B cell (primary cell): ENCODE data around the gene OS9.
"Not testable (repeated sequence)": the region's sequence is repeated elsewhere in the genome, so short reads cannot be mapped to it uniquely, and the experiment has no call there.

Experiments
- EZH2 ChIP-seq: IDR thresholded peaks from 2 replicates; pipeline ENCODE4 v1.6.1; 2012; ENCODE audit warnings: borderline replicate concordance, low read depth, mild to moderate bottlenecking, moderate library complexity, low read length; ENCODE audit not compliant: insufficient read depth, poor library complexity, severe bottlenecking
- TF ChIP-seq, protein P1 (sequence below): fragments of 200-600 bp; IDR thresholded peaks from one replicate; pipeline ENCODE4 v1.8.0; 2022; ENCODE audit warnings: antibody characterized with exemption, mild to moderate bottlenecking

DNA sequence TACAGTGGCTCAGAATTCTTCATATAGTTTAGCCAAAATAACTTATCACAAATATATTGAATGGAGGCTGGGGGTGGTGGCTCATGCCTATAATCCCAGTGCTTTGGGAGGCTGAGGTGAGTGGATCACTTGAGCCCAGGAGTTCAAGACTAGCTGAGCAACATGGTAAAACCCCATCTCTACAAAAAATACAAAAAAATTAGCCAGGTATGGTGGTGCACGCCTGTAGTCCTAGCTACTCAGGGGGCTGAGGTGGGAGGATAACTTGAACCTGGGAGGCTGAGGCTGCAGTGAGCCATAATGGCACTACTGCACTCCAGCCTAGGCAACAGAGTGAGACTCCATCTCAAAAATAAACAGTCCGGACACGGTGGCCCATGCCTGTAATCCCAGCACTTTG, 22.1 kb upstream of the OS9 start:
- TF ChIP-seq, protein P1, sequence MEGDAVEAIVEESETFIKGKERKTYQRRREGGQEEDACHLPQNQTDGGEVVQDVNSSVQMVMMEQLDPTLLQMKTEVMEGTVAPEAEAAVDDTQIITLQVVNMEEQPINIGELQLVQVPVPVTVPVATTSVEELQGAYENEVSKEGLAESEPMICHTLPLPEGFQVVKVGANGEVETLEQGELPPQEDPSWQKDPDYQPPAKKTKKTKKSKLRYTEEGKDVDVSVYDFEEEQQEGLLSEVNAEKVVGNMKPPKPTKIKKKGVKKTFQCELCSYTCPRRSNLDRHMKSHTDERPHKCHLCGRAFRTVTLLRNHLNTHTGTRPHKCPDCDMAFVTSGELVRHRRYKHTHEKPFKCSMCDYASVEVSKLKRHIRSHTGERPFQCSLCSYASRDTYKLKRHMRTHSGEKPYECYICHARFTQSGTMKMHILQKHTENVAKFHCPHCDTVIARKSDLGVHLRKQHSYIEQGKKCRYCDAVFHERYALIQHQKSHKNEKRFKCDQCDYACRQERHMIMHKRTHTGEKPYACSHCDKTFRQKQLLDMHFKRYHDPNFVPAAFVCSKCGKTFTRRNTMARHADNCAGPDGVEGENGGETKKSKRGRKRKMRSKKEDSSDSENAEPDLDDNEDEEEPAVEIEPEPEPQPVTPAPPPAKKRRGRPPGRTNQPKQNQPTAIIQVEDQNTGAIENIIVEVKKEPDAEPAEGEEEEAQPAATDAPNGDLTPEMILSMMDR = not testable (repeated sequence)
- not testable (repeated sequence) for TF ChIP-seq EZH2
